Ureter (tissue), 1 donor: ENCODE data around the gene PCK1. TPM values are rescaled to one million over a fixed set of nuclear protein-coding genes. Genes with fewer than 3 reads are reported as not detected.

Experiments
- DNase-seq: peaks from one replicate; pipeline ENCODE4 v3.0.0-alpha.2; 2020; ENCODE audit warnings: low spot score
- total RNA-seq: library from RNA; stranded (reverse); gene quantifications from one replicate; pipeline ENCODE4 v1.2.4, GENCODE V29; 2023
- donor health status: DM: yes; HTN: yes; CAD: no.

Gene PCK1
- total RNA-seq, 1 donor from 2014 or later: 0.57 TPM

DNA sequence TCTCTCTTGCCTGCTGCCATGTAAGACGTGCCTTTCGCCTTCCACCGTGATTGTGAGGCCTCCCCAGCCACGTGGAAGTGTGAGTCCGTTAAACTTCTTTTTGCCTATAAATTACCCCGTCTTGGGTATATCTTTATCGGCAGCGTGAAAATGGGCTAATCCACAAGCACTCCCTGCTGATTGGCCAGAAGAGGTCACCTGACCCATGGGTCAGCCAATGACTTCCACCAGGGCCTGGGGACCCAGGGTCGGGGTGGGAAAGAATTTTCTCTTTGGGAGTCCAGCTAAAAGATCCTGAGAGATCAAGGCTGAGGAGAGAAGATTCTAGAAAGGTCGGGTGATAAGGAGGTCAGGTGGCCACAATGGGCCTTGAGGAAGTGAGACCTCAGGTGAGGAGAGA is 42.2 kb downstream of the PCK1 start:
- DNase-seq: no peak

DNA sequence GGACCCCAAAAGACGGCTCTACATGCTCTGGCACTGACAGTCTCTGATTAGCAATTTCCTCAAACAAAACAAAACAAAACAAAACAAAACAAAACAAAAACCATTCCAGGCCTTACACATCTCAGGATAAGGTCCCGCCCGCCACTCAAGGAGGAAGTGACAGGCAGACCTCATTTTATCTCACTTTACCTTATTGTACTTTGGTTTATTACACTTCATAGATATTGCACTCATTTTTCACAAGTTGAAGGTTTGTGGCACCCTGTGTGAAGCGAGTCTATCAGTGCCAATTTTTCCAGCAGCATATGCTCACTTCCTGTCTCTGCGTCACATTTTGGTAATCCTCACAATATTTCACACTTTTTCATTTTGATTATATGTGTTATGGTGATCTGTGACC is 44.1 kb downstream of the PCK1 start:
- no peak for DNase-seq

DNA sequence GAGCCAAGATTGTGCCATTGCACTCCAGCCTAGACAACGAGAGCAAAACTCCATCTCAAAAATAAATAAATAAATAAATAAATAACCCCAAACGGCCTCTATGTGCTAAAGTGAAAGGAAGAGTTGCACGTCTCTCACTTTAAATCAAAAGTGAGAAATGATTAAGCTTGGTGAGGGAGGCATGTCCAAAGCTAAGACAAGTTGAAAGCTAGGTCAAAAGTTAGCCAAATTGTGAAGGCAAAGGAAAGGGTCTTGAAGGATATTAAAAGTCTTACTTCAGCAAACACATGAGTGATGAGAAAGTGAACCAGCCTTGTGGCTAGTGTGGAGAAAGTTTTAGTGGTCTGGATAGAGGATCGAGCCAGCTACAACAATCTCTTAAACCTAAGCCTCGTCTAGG is 45.0 kb downstream of the PCK1 start:
- DNase-seq: no peak

DNA sequence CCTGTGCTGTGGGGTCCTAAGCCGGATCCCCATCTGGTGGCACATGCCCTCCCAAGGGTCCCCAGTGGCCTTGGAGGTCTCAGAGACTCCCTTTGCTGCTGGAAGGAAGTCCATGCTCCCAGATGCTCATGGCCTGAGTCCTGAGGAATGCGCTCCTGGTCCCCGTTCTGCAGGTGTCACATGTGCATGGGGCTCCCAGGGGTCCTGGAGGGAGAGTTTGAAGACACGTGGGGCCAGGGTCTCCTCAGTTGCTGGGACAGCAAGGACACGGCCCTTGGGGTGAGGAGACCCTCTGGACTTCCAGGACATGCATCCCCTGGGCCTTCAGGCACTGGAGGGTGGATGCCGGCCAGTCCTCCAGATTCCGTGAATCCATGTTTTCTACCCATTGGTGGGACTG is 47.6 kb downstream of the PCK1 start:
- no peak for DNase-seq

DNA sequence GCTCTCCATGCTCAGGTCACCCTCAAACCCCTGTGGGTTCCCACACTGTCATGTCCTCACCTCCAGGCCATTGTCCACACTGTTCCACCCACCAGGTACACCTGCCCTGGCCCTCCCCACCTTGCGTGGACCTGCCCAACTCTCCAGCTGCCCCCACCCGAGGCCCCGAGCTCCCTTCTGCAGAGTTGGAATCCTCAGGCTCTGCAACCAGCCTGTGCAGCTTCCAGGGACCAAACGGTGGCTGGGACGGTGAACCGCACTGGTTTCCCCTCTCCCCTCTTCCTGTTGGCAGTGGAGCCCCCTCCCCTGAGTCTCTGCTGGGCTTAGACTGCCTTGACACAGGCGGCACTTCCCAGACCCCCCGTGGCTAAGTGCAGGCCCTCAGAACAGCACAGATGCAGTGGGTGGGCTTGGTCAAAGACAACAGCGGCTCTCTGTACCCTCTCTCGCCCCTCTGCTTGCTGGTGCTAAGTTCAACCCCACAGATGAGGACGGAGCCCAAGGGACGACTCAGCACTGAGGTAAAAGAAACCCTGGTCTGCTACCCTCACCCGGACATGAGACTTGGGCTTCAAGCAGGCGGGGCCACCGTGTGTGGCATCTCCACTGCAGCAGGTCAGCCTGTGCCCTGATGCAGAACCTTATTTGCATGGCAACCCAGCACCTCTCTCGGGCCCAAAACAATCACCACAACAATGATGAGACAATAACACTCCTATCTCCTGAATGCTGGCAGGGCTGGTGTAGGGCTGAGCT is 48.4 kb downstream of the PCK1 start:
- DNase-seq: no peak

DNA sequence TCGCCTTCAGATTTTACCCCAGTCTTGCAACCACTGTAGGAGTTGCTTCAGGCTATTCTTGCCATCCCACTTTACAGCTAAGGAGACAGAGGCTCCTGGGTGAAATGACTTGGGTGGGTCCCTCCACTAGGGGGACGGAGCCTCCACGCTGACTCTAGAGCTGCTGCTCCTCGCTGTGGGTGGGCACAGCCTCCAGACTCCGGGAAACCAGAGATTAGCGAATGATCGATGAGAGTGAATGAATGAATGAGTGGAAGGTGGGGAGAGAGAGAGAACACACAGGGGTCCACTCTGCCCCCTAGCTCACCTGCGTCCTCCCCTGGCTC is 48.9 kb downstream of the PCK1 start:
- no peak for DNase-seq

DNA sequence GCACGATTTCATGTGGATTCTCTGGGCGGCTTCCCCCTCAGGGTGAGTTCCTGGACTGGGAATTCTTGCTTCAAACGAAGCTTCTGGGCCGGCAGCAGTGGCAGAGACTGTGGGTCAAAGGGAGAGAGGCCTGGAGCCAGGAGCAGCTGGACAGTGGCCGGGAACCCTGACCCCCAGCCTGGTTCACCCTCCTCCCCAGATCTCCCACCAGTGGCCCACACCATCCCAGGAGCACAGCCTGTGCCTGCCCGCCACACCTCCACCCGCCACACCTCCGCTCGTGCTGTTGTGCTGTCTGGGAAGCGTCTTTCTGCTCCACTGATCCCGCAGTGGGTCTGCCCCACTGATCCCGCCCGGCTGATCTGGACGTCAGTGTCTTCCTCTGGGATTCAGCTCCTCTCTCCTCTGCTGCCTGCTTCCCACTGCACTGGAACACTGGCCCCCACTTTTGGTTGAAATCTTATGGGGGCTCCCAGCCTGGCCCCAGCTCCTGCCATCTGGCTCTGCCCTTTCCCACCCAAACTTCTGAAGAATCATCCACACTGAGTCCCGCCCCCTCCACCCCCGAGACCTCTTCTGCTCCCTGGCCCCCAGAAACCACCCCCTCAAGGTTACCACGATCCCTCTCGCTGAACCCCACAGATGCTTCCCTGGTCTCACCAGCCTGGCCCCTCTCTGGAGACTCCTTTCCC is 49.5 kb downstream of the PCK1 start:
- no peak for DNase-seq

DNA sequence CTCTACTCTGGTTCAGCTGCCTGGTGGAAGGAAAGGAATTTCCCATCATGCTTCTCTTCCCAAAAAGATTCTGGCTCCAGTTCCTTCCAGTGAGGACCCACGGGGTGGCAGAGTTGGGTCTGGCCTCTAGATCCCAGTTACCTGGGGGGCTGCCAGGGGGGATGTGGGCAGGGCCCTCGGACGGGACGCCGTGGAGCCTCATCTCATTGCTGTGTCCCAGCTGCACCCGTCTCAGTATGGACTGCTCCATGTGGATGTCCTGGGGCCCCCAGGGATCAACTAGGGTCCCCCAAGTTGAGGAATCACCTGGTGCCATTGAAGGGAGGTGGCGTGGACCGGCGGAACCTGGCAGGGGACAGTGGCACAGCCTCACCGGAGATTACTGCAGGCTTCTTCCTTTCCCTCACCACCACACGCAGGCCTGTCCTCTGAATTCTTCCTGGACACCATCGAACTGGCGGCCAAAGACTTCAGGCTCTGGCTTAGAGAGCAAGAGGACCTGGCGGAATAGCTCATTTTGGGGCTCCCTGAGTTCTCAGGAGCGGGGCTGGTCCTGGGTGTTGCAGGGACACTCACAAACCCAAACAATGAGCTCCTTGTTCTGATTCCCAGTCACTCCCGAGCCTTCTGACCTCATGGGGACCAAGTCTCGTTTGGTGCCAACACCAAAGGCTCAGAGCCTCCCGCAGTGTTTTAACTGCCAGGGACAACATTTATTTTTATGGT is 50.8 kb downstream of the PCK1 start:
- DNase-seq: no peak

DNA sequence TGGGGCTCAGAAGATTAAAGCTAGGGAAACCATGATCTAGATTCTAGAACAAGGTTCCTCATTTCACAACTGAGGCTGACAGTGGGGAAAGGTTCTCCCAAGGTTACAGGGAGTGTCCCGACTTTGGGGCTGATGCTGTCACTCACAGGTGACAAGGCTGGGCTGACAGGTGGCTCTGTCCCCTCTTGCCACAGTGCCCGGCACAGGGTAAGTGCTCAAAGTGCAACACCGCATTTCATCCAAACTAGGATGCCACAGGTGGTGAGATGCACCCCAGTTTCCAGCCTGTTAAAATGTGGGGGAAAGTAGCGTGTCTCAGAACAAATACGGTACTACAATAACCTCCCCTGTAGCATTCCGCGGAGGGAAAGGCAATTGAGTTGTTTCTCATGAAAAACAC is 51.5 kb downstream of the PCK1 start:
- no peak for DNase-seq

DNA sequence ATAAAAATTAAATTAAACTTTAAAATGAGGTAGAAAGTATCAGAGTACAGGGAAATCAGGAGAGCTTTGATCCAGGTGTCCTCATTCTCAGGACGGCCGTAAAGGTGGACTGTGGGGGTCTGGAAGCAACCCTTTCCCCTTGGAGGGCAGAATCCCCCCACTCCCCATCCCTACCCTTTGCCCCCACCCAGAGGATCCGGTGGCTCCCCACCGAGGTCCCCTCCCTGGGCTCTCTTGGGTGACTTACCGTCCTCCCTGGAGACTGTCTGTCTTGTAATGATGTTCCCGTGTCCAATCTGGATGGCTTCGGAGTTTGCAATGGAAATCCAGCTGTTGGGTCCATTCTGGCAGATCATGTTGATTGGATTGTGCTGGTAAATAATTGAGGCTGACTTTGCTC is 52.0 kb downstream of the PCK1 start:
- DNase-seq: no peak

DNA sequence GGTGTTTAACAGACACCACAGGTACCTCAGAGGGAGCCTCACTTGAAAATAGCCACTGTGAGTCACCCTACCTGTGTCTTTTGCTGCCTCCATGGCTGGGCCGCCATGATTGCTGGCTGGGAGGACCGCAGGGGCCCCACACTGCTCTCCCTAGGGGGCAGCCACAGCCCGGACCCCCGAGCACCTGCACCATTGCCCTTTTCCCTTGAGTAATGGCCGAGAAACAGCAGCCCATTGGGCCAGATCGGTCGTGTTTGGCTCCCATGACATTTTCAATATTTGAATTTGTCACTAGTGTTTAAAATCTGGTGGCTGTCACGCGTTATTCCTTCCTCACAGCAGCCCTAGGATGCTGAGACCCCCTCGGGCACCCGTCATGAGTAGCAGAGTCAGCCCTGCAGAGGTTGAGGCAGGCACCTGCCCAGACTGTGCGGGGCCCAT is 52.6 kb downstream of the PCK1 start:
- no peak for DNase-seq

DNA sequence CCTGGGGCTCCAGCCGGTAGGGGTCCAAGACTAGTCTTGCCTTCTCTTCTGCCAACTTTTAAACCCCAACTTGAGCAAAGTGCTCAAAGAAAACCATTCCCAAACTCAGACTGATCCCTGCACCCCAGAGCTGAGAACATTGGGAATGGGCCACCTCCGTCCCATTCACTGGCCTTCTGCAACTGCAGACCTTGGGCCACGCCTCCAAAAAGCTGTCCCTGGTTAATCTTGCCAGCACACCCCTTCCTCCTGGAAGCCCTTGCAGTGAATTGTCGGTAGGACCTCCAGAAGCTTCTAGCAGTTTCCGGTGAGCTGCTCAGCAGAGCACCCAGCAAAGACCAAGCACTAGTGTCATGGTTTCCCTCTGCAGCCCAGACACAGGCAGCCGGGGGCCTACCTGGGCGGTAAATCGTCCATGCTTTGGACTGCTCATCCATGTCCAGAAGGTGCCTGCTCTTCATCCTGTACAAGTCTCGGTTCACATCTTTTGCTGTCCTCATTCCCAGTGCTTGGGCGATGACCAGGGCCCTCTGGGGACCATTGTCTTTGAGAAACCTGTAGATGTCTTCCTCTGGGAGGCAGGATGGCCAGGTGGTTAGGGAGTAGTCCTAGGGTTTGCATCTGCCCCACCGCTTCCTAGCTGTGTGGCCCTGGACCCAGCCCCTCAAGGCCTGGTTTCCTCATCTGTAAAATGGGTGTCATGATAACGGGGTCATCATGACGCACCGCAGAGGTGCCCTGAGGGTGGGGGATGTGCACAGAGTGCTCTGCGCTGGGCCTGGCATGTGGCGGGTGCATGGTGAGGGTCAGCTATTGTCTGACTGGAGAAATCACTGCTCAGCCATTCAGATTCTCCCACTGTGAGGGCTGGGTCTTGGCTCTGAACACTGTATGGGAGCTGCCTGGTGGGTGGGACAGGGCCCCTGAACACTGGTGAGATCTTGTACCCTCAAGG is 53.9 kb downstream of the PCK1 start:
- no peak for DNase-seq

DNA sequence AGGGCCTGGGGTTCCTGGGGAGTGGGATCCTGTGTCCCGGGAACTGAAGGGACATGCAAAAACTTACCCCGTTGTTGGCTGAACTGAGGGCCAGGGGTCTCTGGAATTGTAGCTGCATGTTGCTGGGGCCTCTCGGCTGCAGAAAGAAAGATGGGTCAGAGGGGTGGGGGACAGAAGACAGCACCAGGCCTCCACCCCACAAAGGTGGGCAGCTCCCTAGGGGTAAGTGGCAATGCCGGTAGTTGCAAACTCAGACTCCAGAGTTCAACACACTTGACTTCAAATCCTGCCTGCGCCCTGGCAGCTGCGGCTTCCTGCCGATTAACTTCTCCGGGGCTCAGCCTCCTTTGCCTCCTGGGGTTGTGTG is 54.5 kb downstream of the PCK1 start:
- no peak for DNase-seq

DNA sequence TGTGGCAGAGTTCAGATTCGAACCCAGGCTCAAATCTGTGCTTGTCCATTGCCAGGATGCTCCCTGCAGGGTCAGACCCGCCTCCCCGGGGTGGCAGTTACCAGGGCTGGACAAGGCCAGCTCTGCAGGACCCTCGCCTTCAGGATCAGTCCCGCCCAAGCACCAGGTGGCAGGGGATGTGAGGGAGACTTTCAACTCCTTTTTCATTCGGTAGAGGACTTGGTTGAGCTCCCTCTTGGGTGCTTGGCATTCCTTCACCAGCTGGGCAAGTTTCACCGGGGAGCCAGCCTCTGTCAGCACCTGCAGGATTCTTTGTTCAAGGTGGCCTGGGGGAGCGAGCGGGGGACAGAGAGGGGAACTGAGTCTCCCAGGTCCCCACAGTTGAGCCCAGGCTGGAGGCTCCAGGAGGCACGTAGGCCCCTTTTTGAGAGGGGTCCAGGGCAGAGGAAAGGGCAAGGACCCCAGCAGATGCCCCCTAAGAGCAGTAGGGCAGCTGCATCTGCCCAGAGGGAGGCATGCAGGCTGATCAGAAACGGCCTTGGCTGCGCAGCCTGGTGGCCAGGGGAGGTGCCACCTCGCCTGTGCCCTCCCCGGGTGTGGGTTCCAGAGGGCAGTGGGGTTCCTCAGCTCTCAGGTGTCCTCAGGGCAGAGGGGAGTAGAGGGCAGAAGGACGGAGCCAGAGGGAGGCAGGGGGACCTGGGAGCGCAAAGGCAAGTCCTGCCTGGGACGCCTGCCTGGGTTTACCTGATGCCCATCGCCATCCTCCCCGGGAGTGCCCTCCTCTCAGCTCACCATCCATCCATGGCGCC is 55.4 kb downstream of the PCK1 start:
- DNase-seq: peak; percentile 38

DNA sequence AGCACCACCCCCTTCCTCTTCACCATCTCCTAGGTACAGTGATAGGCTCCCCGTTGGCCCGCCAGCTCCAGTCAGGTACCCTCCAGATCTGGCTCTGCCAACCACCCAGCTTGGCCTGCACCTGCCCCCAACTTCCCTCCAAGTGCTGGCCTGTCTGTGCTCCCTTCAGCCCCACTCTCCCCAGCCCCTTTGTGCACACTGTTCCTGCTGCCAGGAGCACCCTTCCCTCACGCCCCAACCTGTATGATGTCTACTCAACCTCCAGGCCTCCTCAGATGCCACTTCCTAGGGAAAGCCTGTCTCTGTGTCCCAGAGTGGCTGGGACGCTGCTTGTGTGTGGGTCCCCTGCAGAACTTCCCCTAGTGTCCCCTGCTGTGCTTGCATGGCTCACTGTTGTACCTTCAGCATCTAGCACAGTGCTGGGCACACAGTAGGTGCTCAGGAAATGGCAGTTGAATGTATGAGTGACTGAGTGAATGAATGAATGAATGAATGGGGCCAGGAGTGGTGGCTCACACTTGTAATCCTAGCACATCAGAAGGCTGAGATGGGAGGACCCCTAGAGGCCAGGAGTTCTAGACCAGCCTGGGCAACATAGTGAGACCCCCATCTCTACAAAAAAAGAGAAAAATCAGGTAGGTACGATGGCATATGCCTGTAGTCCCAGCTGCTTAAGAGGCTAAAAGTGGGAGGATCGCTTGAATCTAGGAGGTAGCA is 56.3 kb downstream of the PCK1 start:
- peak; percentile 33 for DNase-seq

Other genes with a start within 250 kb of the PCK1 start
- not detected for gene SPO11, start 231.3 kb upstream of the PCK1 start, total RNA-seq
- 26.3 TPM for gene RAE1, start 209.9 kb upstream of the PCK1 start, total RNA-seq
- 18.2 TPM for gene RBM38, start 169.7 kb upstream of the PCK1 start, total RNA-seq
- not detected for gene CTCFL, start 36.0 kb upstream of the PCK1 start, total RNA-seq
- 2.4 TPM for gene ZBP1, start 59.3 kb downstream of the PCK1 start, total RNA-seq
- 15.2 TPM for gene PMEPA1, start 148.9 kb downstream of the PCK1 start, total RNA-seq